HG02885 (cell line): Measurements from ENCODE around the gene MAP3K4.
A peak's percentile ranks its signal among the peaks of the same experiment; 100 is the strongest.

Experiments used
- ATAC-seq: cut with Tn5 transposase; IDR thresholded peaks from one replicate; pipeline ENCODE4 v1.9.1; 2021; ENCODE audit warnings: mild to moderate bottlenecking; ENCODE audit not compliant: unreplicated experiment, poor library complexity

MAP3K4 gene

DNA sequence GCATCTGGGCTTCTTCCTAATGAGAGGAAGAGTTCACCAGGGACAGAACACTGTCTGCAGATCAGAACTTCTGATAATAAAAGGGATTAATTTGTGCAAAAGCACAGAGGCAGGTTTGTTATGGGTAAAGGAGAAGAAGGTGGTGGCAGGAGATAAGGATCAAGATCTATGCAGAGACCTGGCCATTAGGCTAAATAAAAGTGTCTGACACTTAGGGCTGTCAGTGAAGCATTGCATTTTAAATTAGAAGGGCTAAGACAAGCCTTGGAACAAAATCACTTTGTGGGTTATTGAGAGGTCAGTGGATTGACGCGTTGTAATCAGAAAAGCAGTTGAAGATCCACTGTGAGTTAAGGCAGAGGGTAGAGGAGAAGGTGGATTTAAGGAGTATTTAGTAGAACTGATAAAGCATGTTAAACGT is 76.8 kb downstream of the MAP3K4 start:
- ATAC-seq = no peak

- ATAC-seq = no peak
These were observed 82.4 kb downstream of the MAP3K4 start for GRCh38 chr6:161073930-161074329.

- no peak for ATAC-seq
These were observed 83.0 kb downstream of the MAP3K4 start for GRCh38 chr6:161074496-161075121.

DNA sequence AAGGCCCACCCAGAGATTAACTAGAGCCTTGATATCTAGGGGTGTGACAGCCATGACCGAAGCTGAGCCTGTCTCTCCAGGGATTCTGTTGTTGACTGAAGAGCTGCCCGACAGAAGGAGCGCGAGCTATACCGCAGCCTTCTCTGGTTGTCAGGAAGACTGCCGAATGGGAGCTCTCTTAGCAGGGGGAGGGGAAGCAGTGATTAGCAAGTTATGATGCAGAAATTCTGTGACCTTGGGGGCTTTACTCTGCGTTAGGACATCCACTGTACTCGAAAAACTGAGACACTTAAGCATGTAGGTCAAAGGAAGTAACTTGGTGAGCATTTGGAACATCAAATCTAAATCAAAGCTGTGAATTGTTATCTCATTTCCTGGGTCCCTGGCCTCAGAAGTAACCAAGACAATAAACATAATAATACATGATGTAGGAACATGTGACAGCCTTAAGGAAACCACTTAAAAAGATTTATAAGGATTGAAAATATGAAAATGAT is 84.7 kb downstream of the MAP3K4 start:
- no peak for ATAC-seq

- no peak for ATAC-seq
These were observed 88.1 kb downstream of the MAP3K4 start for GRCh38 chr6:161079566-161080262.

DNA sequence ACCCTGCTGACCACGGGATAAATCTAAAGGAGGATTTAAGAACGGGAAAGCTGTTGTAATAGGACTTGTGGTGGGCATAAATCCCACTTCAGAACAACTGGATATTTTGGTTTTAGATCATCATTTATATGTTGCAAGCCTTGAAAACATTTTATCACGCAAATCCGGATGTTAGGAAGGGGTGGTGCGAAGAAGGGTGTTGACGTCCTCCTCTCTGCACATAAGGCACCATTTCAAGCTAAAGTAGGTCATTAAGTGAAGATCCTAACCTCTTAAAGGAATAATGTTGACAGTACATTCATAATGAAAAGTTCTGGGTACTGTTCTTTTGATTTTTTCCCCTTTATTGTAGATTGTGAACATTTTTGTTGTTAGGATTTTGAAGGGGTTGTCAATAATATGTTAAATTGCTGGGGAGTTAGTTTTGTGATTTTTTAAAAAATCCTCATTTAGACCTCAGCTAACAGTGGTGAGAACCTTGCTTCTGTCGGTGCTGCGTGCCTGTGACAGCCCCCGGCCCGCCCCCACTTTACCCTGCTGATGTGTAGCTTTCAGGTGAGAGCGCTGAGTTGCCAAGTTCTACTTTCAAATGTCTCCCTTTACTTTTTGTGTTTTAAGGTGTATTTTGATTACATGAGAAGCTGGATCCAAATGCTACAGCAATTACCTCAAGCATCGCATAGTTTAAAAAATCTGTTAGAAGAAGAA is 88.8 kb downstream of the MAP3K4 start:
- ATAC-seq = no peak

DNA sequence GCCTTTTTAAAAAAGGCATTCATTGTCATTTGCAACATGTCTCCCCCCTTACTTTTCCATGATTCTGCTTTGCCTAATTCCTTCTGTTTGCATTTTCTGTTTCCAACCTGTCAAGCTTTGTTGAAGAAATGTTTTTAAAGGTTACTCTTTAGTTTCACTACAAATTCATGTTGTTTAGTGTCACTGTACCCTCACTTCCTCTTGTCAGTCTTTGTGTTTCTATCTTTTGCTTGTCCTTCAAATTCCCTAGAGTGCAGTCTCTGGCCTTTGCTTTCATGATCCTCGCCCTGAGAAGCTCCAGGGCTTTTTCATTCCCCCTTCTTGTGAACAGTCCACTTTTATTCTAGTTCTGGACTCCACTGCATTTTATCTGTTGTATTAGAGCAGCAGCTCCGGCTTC is 90.6 kb downstream of the MAP3K4 start:
- no peak for ATAC-seq

- peak; percentile 85 for ATAC-seq
These were observed 93.7 kb downstream of the MAP3K4 start for GRCh38 chr6:161085246-161085645.

- no peak for ATAC-seq
These were observed 97.2 kb downstream of the MAP3K4 start for GRCh38 chr6:161088676-161089328.

DNA sequence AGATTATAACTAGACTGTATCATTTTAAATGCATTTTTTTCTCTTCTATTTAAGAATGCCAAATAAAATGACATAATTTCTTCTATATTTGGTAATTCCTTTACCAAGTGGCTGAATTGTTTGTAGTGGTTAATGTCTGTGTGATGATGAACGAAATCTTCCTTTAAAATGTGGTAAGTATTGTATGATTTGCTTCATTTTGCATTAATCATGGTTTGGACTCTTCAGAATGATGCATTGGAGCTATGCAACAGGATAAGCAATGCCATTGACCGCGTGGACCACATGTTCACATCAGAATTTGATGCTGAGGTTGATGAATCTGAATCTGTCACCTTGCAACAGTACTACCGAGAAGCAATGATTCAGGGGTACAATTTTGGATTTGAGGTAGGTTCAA is 99.6 kb downstream of the MAP3K4 start:
- no peak for ATAC-seq

DNA sequence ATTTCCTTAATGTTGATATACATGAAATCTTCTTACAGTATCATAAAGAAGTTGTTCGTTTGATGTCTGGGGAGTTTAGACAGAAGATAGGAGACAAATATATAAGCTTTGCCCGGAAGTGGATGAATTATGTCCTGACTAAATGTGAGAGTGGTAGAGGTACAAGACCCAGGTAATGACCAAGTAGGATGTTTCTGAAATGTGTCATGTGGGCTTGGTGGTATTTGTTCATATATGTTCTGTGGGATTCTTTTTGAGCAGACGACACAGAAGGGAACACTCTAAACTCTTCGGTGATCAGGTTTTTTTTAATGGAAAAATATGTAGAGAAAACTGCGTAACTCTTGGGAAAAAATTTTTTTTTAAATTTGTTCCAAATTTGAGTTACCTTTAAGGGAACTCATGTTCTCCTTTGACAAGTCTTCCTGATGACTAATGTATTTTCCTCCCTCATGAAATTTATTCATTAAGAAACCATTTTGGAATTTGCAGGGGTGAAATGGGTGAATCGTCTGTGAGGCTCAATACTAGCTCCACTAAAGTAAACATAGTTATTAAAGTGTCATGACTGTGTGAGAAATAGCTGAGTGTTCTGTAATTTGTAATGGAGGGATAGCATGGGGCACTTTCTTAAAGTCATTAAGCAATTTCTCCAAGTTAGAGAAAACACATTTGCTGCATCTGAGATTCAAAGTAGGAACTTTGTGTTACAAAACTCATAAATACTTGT is 100.6 kb downstream of the MAP3K4 start:
- ATAC-seq = no peak

GRCh38 chr6:161094955-161095354 is 103.4 kb downstream of the MAP3K4 start:
- ATAC-seq = no peak

GRCh38 chr6:161095916-161096315 is 104.3 kb downstream of the MAP3K4 start:
- no peak for ATAC-seq

DNA sequence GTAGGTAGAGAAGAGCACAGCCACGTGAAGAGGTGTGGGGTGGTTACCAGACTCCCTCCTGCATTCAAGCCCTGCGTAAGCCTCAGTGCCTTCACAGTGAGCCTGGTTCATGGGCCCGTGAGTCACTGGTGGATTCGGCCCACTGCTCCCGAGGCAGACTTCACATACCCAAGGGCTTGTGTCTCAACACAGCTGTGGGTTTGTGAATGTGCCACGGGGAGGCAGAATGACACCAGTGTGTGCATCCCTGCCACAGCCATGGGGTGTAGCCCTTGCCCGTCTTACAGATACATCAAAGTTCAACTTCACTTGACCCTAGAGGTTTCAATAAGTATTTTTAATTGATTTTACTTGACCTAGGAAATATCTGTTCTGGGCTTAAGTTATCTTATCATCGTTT is 108.5 kb downstream of the MAP3K4 start:
- ATAC-seq = no peak

GRCh38 chr6:161101517-161101916 is 109.9 kb downstream of the MAP3K4 start:
- ATAC-seq = no peak

DNA sequence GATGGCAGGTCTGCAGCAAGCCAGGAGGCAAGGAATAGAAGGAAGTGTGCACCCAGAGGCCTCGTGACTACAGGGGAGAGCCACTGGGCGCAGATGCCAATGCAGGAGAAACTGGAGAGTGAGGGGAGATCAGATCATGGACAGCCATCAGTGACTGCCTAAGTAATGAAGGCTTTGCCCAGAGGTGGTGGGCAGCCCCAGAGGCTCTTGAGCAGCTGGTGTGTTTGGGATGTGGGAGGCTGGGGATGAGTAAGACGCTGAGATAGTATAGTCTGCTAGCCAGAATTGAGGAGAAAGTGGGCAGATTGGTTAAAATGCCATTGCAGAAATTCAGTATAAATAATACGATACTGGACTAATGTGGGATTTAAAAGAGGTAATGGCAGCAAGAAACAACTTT is 111.9 kb downstream of the MAP3K4 start:
- no peak for ATAC-seq

GRCh38 chr6:161104966-161105365 is 113.4 kb downstream of the MAP3K4 start:
- no peak for ATAC-seq

GRCh38 chr6:161105408-161105807 is 113.8 kb downstream of the MAP3K4 start:
- ATAC-seq = no peak

DNA sequence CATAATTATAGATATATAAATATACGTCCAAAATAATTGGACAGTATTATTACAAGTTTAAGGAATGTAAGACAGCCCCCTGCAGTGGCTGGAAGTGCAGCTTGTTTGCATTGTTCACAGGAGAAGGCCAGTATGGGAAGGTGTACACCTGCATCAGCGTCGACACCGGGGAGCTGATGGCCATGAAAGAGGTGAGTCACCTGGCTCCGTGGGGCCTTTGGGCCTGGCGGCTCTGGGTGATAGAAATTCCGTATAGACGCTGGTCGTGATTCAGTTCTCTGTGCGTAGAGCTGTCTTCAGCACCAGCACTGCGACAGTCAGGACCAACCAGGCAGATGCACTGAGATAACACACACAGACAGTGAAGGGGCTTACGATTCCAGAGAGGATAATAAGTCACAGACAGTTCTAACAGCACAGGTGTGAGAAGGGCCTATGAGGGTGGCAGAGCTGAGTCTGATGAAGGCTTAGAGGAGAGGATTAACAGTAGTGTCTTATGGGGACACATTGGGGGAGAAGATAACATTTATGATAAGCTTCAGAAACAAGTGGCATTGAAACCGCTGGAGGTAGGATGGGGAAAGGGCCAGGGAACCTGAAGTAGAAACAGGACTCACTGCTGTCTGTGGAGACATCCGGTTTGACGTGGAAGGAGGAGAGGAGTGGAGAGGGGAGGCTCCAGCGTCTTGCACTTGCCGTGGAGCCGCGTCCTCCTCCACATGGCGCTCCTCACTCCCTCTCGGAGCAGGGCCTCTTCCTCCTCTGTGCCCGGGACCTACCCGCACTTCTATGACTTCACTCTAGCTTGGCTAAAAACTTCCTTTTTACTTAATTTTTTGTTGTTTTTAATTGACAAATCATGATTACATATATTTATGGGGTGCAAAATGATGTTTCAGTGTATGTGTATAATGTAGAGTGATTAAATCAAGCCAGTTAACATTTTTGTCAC is 116.5 kb downstream of the MAP3K4 start:
- no peak for ATAC-seq
